Measurements from ENCODE around the gene PRPF4.
A peak's percentile ranks its signal among the peaks of the same experiment; 100 is the strongest.

Gene PRPF4

DNA sequence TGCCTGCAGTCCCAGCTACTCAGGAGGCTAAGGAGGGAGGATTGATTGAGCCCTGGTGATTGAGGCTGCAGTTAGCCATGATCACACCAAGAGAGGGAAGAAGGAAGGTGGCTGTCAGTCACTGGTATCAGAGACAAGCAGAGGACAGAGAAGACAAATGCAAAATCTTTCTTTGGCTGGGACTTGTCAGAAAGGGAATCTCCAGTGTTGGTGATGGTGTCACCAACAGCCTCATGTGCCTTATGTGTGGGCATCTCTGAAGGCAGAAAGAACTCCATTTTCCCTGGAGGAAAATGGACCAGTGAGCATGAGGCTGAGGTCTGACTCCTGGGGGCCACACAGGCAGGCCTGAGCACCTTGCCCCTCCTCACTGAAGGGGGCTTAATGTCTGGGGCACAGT, 39.8 kb downstream of the PRPF4 start:
- no peak for DNase-seq

- no peak for DNase-seq
Observed at GRCh38 chr9:113316030-113316429, 40.6 kb downstream of the PRPF4 start.

- no peak for DNase-seq
Observed at GRCh38 chr9:113317777-113318176, 42.3 kb downstream of the PRPF4 start.

GRCh38 chr9:113319054-113319453, 43.6 kb downstream of the PRPF4 start:
- DNase-seq = no peak

DNA sequence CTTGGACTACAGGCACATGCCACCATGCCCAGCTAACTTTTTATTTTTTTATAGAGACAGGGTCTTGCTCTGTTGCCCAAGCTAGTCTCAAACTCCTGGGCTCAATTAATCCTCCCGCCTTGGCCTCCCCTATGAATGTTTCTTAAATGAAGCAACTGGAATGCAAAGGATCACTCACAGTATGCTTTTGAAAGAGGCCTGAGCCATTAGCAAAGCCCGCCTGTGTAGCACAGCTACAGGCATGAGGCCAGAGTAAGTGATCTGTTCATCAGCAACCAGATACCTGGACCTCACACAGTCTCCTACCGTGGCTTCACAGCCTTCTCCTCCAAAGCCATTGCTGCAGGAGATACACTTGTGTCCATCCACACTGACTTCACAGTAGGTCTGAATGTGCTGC, 44.6 kb downstream of the PRPF4 start:
- no peak for DNase-seq

DNA sequence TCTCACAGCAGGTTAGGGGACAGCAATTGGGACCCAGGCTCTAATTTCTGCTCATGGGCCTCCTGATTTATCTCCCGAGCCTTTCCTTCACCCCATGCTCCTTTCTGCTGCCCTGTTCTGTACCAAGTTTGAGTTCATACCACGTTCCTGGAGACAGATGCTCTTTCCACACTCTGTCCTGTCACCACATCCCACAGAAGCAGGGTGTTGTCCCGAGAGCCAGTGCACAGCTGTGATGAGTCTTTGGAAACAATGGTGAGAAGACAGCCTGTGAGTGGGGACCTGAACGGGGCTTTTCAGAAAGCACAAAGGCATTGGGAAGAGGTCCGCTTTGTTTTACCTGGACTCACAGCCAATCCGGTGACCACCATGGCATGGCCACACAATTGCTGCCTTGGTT, 47.2 kb downstream of the PRPF4 start:
- no peak for DNase-seq

DNA sequence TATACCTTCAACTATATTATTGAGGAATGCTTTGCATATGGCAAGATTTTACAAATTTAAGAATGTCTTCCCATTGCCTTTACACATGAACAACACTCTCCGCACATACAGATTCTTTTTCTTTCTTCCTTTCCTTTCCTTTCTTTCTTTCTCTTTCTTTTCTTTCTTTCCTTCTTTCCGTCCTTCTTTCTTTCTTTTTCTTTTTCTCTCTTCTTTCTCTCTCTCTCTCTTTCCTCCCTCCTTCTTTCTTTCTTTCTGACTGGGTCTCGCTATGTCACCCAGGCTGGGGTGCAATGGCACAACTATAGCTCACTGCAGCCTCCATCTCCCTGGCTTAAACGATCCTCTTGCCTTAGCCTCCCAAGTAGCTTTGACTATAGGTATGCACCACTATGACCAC, 50.8 kb downstream of the PRPF4 start:
- no peak for DNase-seq

DNA sequence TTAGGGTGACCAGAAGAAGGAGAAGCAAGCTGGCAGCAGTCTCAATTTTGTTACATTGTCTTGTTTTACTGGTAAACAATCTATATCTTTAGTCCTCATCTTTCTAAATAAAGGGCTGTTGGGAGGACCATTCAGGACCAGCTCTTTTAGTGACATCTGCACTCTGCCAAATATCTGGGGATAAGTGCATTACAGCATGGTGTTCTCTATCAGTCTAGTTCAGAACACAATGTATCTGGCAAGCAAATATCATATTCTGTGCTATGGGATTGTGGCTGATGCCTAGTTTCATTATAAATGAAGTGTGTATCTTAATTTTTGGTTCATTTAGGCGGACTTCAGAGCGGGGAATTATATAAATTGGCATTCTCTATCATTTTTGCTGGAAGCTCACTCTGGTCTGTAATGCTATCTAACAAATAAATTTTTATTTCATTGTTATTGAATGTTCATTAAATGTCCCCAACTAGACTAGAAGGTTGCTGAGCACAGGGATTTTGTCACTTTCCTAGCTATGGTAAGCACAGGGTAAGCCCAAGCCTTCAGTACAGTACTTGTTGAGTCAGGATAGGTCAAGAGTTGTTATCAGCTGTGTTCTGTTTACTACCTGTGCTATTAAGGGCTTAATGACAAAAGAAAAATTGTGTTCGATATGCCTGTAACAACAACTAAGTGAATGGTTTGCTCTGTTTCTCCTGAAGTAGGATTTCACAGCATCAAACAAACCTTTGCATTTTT, 52.8 kb downstream of the PRPF4 start:
- no peak for DNase-seq

- no peak for DNase-seq
Observed at GRCh38 chr9:113331780-113332179, 56.3 kb downstream of the PRPF4 start.

- no peak for DNase-seq
Observed at GRCh38 chr9:113337714-113338113, 62.3 kb downstream of the PRPF4 start.

GRCh38 chr9:113340011-113340699, 64.7 kb downstream of the PRPF4 start, which contains the start of gene WDR31:
TSS of gene WDR31 (minus strand) at chr9:113340275. CDS start at chr9:113332022, 8,253 bp downstream.
- peak; percentile 78 for DNase-seq

DNA sequence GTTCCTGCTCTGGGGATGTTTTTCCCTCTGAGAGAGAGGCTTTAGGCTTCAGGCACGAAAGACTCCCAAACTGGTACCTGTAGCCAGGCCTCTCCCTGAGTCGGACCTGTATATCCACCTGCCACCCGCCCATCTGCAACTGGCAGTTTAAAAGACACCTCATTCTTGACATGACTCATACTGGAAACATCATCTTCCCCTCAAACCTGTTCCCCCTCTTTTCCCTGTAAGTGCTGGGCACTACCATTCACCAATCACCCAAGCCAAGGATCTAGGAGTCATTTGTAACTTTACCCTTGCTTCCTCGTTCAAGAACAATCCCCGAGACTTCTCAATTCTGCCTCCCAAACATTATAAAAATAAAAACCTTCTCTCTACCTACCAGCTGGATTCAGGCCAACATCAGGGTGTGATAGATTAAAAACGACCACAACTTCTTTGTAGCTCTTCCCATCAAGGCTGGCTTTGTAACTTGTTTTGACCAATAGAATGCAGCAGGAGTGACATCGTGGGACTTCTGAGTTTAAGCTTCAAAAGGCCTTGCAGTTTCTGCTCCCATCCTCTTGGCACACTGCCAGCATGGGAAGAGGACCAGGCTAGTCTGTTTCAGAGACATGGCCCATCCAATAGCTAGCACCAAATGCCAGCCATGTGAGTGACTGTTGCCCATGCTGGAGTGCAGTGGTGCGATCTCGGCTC, 66.4 kb downstream of the PRPF4 start:
- peak; percentile 56 for DNase-seq
